ENCODE measurements around the gene MMP14. TPM values are rescaled to one million over a fixed set of nuclear protein-coding genes. Genes with fewer than 3 reads are reported as not detected.
A peak's percentile ranks its signal among the peaks of the same experiment; 100 is the strongest.

The MMP14 gene
- total and polyA plus RNA-seq, 2 of the 13 experiments (the other 11 are each of a cell fraction or from before 2014, with no cell fraction given): 5.2 to 9.8 TPM

GRCh38 chr14:22819151-22819988 is 17.0 kb upstream of the MMP14 start (continued):
- TF ChIP-seq AKNA (CRISPR knock-in tag; IDR thresholded peaks at IDR 0.05; ENCODE audit: borderline replicate concordance) (no peak), ZNF253 (CRISPR knock-in tag; IDR thresholded peaks at IDR 0.05; ENCODE audit: borderline replicate concordance) (no peak; the same call in 1 of the 2 replicates), KLF15 (CRISPR knock-in tag; IDR thresholded peaks at IDR 0.05; ENCODE audit: borderline replicate concordance) (no peak), ZNF678 (CRISPR knock-in tag; IDR thresholded peaks at IDR 0.05) (no peak), HDAC1 (CRISPR knock-in tag; IDR thresholded peaks at IDR 0.05) (peak; percentile 49; the same call in 1 of the 2 replicates), SNAI1 (CRISPR knock-in tag; IDR thresholded peaks at IDR 0.05; ENCODE audit: borderline replicate concordance) (no peak), THAP9 (CRISPR knock-in tag; IDR thresholded peaks at IDR 0.05; ENCODE audit: borderline replicate concordance) (peak; percentile 55; the same call in 1 of the 2 replicates), ZFP36 (IDR thresholded peaks at IDR 0.05; ENCODE audit: borderline replicate concordance, low read depth, low read length, partially characterized antibody) (no peak), ZNF879 (CRISPR knock-in tag; IDR thresholded peaks at IDR 0.05) (no peak), ZFAT (CRISPR knock-in tag; conservative IDR thresholded peaks at IDR 0.05) (no peak), GZF1 (CRISPR knock-in tag; IDR thresholded peaks at IDR 0.05) (no peak), GLMP (CRISPR knock-in tag; IDR thresholded peaks at IDR 0.05; ENCODE audit: borderline replicate concordance) (no peak), GTF3A (CRISPR knock-in tag; conservative IDR thresholded peaks at IDR 0.05) (no peak), ZNF777 (CRISPR knock-in tag; IDR thresholded peaks at IDR 0.05) (no peak), ZNF7 (CRISPR knock-in tag; IDR thresholded peaks at IDR 0.05) (no peak), GPBP1L1 (CRISPR knock-in tag; IDR thresholded peaks at IDR 0.05) (no peak)
